Measurements from ENCODE around the gene APOL5.

- no peak for TF ChIP-seq CTCF (IDR thresholded peaks at IDR 0.05; ENCODE audit: insufficient read depth, low read length)
- no peak for TF ChIP-seq POLR2AphosphoS5 (IDR thresholded peaks at IDR 0.05; ENCODE audit: low read depth)
These were observed 57.7 kb downstream of the APOL5 start for GRCh38 chr22:35775339-35775738.

All from HL-60 (cell line).